Measurements from ENCODE around the gene HELLS.

DNA sequence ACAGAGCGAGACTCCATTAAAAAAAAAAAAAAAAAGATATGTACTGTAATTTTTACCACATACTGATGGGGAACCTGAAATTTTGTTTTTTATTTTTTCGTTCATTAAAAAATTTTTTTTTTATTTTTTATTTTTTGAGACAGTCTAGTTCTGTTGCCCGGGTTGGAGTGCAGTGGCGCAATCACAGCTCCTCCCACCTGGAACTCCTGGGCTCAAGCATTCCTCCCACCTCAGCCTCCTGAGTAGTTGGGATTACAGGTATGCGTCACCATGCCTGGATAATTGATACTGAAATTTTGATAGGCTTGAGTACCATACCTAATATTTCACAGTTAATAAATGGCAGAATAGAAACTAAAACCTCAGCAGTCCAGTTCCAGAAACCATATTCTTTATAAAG lies 20.9 kb upstream of the HELLS start:
- TF ChIP-seq, protein P1, sequence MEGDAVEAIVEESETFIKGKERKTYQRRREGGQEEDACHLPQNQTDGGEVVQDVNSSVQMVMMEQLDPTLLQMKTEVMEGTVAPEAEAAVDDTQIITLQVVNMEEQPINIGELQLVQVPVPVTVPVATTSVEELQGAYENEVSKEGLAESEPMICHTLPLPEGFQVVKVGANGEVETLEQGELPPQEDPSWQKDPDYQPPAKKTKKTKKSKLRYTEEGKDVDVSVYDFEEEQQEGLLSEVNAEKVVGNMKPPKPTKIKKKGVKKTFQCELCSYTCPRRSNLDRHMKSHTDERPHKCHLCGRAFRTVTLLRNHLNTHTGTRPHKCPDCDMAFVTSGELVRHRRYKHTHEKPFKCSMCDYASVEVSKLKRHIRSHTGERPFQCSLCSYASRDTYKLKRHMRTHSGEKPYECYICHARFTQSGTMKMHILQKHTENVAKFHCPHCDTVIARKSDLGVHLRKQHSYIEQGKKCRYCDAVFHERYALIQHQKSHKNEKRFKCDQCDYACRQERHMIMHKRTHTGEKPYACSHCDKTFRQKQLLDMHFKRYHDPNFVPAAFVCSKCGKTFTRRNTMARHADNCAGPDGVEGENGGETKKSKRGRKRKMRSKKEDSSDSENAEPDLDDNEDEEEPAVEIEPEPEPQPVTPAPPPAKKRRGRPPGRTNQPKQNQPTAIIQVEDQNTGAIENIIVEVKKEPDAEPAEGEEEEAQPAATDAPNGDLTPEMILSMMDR (IDR thresholded peaks at IDR 0.05; ENCODE audit: extremely low read depth in 1 of 2, insufficient read depth in 1 of 2, low read depth in 1 of 2, low read length in 2 of 2), result no peak
- TF ChIP-seq, protein P2, sequence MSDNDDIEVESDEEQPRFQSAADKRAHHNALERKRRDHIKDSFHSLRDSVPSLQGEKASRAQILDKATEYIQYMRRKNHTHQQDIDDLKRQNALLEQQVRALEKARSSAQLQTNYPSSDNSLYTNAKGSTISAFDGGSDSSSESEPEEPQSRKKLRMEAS (IDR thresholded peaks at IDR 0.05; ENCODE audit: insufficient read depth, insufficient read length), result no peak
- TF ChIP-seq POLR2A (IDR thresholded peaks at IDR 0.05; ENCODE audit: low read depth, low read length), result no peak

Measured in endothelial cell of umbilical vein (primary cell).